Measurements from ENCODE around the gene GAPVD1. TPM values are rescaled to one million over a fixed set of nuclear protein-coding genes. Genes with fewer than 3 reads are reported as not detected.
A peak's percentile ranks its signal among the peaks of the same experiment; 100 is the strongest.
"Not testable (repeated sequence)": the region's sequence is repeated elsewhere in the genome, so short reads cannot be mapped to it uniquely, and the experiment has no call there.

The GAPVD1 gene
- total RNA-seq, 1 donor = 31.8 TPM

DNA sequence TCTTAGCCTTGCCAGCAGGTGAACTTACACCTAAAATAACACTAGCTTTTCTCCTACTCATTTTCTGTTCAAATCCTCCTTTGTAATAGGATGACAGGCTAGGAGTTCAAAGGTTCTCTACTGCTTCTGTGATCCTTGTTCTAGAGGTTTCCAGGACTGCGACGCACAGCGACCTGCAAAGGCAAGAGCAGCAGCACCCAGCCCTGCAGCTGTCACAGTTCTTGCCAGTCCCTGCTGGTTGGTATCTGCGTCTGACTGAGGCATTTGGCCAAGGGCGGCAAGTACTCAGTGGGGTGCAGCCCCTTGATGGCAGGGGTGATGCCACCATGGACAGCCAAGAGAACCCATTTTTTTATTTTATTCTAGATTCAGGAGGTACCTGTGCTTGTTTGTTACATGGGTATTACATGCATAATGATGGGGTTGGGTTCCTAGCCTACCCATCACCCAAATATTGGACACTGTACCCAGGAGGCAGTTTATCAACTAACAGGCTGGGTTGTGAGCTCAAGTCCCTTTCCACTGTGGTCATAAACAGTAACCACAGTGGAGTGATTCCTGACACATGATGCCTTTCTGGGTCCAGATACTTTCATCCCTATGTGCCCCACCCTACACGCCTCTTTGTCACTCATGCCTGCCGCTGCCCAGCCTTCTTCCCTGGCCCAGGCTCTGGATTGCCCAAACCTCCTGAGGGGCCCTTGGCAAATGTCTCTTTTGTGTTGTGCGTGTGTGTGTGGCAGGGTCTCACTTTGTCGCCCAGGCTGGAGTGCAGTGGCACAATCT lies 111.0 kb downstream of the GAPVD1 start:
- DNase-seq (ENCODE audit: low read depth in 2 of 3, low spot score in 2 of 3) = no peak

DNA sequence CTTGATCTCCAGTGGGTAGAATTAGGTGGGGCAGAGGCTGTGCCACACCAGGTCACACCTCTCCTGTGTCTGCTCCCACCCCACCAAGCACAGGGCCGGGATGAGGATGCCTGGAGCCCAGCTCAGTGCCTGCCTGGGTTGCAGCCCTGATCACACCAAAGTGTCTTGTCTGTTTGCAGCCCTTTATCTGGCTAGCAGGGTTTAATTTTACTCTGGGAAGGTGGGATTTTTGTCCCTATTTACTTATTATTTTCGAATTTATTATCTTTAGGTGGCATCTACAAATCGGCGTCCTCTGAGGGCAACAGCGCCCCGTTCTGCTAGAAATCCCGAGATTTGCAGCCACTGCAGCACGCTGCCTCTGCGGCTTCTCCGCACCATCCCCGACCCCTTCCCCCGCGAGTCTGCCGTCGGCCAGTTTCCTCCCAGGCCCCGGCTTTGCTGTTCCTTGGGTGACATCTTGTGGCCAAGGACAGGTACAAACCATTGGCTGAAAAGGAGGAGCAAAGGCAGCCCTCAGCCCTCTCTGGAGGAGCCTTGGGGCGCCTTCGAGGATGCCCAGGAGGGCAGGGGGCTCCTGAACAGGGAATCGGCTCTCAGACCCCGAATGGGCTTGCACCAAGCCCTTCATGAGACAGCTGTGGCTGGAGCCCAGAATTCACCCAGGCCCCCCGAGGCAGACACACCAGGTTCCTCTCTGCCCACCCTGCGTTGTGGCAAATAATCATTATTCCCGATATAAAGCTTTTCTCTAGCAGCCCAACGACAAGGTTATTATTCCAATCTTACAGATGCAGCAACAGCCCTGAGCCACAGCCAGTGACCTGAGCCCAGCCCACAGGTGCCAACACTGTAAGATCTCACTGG lies 113.0 kb downstream of the GAPVD1 start:
- peak; percentile 25 to 88 (median 76) for DNase-seq (ENCODE audit: low read depth in 2 of 3, low spot score in 2 of 3)

DNA sequence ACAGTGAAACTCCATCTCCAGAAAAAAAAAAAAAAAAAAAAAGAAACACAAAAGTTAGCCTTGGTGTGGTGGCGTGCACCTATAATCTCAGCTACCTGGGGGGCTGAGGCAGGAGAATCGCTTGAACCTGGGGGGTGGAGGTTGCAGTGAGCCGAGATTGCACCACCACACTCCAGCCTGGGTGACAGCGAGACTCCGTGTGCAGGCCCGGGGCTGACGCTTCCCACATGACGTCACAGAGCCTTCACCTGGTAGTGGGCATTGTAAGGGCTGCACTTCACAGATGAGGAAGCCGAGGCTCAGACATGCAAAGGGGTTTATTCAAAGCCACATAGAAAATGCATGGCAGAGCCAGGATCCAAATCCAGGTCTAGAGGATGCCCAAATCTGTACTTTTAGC lies 114.2 kb downstream of the GAPVD1 start:
- DNase-seq (ENCODE audit: low read depth in 2 of 3, low spot score in 2 of 3) = no peak

DNA sequence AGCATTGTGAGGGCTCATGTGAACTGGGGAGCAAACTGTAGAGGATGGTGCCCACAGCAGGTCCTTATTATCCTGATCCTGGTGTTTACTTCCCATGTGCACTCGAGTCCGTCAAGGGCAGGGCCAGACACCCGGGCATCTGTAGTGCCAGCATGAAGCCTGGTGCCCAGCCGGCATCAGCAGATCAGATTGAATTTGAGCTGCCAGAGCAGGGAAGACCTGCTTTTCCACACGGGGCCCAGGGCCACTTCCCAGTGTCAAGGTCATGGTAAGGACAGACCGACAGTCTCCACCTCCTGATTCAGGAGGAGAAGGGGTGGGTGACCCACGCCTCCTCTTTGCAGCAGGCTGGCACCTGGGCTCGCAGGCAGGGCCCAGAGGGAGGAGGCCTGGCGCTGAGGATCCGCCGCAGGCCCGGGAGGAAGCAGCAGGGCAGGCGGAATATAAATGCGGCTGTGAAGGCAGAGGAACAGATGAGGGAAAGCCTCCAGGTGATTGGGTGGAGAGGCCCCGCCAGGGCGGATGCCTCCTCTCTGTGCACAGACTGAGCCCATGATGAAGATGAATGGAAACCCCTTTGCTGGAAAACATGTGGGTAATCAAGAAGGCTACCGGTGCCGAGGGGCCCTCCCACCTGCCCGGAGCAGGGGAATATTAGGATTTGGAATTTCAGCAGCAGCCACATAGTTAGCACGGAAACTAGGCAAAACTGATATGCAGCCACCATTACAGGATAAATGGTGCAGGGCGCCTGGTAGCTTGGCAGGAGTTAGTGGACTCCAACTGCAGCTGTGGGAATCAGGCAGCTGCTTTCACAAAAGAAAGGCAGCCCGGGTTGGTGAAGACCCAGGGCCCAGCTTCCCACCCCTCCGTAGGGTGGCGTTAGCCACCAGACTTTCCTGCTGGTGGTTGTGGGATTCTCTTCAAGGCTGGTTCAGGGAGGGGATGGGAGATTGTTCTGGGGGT lies 114.9 kb downstream of the GAPVD1 start:
- no peak for DNase-seq (ENCODE audit: low read depth in 2 of 3, low spot score in 2 of 3)

DNA sequence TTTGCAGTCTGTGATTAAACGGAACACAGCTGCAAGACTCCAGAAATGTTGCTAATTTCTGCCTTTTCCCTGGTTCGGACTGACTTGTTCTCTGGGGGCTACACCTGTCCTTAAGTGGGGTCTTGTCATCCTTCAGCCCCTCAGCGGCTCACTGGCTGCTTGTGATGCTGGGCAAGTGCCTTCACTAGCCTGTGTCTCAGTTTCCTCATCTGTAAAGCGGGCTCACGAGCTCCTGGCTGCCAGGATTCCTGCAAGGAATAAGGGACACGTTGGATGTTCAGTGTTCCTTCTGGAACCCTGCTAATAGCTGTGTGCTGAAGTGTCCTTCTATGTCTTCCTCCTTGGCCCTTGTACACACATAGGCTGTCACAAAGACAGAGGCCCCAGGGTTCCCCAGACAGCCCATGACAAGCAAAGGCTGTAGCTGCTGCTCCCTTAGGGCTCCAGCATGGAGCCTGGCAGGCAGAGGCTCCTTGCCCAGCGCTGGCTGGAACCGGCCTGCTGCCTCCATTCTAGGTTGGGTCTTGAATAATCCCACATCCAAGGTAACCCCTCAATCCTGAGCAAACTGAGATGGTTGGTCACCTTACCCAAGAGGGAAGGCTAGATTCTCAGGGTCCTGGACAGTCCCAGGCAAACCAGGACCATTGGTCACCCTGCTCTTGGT lies 116.1 kb downstream of the GAPVD1 start:
- no peak for DNase-seq (ENCODE audit: low read depth in 2 of 3, low spot score in 2 of 3)

DNA sequence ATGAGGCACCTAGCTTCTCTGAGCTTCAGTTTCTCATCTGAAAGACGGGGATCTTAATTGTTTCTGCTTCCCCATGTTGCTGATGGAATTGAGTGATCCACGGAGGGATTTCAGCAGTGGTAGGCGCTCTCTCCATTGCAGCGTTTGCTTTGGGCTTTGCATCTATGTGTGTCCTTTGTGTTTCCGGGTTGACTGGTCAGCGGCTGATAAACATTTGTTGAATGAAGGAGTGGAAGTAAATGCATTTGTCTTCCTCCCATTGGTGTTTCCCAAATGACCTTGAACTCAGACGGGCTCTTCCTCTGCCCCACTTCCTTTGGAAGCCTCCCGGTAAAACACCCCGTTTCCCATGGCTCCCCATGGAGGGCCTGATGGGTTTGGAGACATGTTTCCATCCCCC lies 117.2 kb downstream of the GAPVD1 start:
- no peak for DNase-seq (ENCODE audit: low read depth in 2 of 3, low spot score in 2 of 3)

DNA sequence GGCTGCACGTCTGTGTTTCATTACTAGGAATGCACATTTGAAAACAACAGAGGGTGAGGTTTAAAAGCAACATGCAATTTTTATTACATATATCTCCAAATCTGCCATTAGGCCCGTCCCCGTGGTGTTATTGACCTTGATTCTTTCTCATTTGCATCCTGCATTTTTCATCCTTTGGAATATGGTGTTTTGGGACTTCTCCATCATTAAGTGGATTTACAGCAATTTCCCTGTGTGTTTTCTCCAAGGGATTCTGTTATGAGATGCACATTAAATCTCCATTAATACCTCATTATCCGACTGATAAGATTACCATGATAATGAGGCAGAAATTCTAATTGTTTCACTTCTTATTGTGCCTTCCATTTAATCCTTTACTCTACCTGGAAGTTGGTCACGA lies 117.6 kb downstream of the GAPVD1 start:
- no peak for DNase-seq (ENCODE audit: low read depth in 2 of 3, low spot score in 2 of 3)

DNA sequence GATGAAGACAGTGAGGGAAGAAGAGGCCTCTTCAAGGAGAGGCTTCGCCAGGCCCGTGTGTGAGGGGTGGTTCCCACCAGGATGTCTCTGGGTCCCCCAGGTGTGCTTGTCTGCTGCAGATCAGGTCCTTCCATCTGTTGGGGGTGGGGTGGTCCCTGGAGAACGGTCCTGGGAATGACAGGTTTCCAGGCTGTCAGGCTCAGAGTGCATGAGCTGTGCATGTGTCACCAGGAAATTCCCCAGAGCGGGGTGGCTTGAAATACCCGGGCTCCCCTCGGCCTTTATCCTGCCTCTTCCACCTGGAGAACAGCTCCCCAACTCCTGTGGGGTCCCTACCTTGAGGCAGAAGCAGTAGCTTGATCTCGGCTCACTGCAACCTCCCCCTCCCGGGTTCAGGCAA lies 118.8 kb downstream of the GAPVD1 start:
- no peak for DNase-seq (ENCODE audit: low read depth in 2 of 3, low spot score in 2 of 3)

DNA sequence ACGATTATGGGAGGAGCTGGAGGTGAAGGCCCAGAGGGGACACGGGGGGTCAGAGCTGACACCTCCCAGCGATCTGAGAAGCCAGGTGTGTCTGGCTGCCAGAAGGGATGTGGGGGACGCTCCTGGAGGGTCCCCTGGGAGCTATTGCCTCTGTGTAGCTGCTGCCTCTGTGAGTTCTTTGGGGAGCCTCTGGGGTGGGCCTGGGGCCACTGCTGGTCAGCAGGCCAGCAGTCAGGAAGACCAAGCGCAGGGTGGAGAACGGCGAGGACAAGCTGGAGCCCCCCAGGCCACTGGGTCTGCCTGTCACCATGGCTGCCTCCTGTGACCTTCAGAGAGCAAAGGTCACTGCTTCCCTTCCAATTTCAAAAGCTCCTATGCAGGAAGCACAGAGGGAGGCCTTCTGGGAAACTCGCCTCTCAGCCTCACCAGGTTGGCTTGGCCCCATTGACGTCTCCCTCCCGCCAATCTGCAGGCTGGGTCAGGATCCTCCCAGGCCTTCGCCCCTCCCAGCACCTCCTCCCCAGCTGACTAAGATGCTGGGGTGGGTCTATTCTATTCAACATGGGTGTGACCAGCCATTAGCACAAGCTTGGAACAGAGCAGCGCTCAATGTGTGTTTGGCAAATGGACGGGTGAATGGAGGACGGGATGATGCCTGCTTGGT lies 126.4 kb downstream of the GAPVD1 start:
- DNase-seq (ENCODE audit: low read depth in 2 of 3, low spot score in 2 of 3) = no peak

DNA sequence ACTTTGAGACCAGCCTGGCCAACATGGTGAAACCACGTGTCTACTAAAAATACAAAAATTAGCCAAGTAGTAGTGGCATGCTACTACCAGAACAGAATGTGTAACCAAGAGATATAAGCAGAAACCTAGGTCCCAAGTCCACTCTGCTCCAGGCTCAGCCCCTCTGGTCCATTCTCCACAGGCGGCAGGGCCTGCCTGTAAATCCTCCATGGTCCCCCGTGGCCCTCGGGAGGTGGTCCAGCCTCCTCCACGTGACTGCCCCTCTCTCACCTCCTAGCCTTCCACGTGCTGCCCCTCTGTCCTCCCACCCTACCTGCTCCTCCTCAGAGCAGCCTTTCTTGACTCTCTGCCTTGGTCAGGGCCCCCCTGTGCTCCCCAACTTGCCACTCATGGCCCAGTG lies 127.4 kb downstream of the GAPVD1 start:
- DNase-seq (ENCODE audit: low read depth in 2 of 3, low spot score in 2 of 3) = no peak

DNA sequence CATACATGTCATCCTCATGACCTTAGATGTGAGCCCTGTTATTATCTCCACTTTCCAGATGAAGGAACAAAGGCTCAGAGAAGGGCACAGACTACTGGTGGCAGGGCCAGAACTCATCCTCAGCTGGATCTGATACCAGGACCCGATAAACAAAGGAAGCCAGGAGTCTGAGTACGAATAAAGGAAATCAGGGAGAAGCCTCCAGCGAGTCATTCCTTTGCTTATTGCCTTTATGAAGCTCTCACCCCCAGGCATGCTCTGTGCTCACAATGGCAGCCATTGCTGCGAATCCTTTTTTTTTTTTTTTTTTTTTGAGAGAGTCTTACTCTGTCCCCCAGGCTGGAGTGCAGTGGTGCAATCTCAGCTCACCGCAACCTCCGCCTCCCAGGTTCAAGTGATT lies 130.1 kb downstream of the GAPVD1 start:
- no peak for DNase-seq (ENCODE audit: low read depth in 2 of 3, low spot score in 2 of 3)

DNA sequence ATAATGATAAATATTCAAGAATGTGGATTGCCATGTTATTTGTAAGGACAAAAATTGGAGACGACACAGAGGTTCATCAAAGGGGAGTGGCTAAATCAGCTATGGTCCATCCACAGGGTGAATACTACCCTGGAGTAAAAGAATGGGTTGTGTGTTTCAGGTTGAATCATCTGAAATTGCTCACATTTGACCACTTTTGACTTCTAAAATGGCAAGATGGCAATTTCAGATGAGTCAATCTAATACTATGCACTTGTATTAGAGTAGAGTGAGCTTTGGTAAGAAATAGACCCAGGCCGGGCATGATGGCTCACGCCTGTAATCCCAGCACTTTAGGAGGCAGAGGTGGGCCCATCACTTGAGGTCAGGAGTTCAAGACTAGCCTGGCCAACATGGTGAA lies 131.8 kb downstream of the GAPVD1 start:
- no peak for DNase-seq (ENCODE audit: low read depth in 2 of 3, low spot score in 2 of 3)

DNA sequence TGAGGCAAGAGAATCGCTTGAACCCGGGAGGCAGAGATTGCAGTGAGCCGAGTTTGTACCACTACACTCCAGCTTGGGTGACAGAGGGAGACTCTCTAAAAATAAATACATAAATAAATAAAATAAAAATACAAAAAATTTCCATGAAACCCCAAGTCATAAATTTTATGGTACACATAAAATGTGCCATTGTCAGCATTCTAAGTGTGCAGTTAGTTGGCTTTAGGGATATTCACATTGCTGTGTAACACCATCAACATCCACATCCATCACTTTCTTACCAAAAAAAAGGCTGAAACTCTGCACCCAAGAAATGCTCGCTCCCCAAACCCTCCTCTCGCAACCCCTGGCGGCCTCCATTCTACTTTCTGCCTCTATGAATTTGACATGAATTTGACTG lies 135.2 kb downstream of the GAPVD1 start:
- no peak for DNase-seq (ENCODE audit: low read depth in 2 of 3, low spot score in 2 of 3)

DNA sequence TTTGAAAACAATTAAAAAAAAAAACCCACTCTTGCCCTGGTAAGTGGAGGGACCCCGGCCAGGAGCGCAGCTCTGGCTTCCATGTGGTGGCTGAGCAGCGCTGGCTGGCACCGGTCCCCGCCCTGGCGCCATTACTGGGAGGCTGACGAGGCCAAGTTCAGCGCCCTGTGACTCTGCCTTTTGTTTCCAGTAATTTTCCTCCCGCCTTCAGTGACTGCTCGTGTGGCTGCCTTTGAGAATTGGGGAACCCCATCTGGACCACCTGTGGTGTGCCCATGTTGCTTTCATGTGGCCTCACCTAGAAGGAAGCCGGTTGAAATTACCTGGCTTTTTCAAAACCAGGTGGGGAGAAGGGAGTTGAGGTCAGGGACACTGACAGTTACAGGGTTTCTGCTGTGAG lies 136.1 kb downstream of the GAPVD1 start:
- no peak for DNase-seq (ENCODE audit: low read depth in 2 of 3, low spot score in 2 of 3)

DNA sequence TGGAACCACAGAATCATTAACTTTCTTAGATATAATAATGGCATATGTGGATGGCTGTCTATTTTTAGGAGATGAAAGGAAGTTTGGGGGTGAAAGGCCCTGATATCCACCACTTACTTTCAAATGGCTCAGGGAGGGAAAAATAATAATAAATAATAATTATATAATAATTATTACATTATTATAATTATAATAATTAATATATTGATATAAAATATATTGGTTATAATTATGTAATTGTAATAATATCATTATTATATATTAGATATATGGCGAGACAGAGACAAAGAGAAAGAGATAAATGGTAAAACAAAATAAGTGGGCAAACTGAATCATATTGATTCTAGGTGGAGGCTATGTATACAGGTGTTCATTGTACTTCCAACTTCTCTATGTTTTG lies 136.6 kb downstream of the GAPVD1 start:
- DNase-seq (ENCODE audit: low read depth in 2 of 3, low spot score in 2 of 3) = no peak

DNA sequence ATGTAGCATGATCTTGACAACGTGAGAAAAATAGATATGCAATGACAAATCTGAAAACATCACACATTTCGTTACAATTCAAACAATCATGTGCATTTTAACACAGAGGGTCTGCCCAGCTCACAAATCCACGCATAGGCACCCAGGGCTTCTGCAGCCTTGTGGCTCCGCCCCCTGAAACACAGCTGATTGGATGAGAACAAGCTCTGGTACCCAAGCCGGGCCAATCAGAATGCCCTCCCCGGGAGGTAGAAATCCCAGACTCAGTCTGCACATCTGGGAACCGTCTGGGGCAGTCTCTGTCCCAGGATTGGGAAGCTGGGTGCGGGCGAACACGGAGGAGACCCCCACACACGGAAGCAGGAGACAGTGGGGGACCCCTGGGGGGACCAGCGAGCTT lies 137.5 kb downstream of the GAPVD1 start:
- no peak for DNase-seq (ENCODE audit: low read depth in 2 of 3, low spot score in 2 of 3)

DNA sequence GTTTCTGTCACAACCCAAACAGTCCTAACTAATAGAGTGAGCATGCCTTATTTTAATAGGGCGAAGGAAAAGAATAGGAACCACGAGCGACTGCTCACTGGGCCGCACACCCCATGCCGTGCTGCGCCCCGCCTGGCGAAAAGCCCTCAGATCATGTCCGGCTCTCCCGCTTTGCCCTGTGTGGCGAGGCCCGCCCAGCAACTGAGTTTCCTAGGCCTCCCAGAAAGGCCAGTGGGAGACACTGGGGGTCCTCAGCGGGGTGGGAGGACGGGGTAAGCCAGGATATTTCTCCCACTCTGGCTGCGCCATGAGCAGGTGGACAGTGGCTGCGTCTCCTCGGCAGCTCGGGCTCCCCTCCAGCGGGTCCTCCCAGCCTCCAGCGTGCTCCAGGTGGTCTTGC lies 138.0 kb downstream of the GAPVD1 start:
- DNase-seq (ENCODE audit: low read depth in 2 of 3, low spot score in 2 of 3) = no peak

DNA sequence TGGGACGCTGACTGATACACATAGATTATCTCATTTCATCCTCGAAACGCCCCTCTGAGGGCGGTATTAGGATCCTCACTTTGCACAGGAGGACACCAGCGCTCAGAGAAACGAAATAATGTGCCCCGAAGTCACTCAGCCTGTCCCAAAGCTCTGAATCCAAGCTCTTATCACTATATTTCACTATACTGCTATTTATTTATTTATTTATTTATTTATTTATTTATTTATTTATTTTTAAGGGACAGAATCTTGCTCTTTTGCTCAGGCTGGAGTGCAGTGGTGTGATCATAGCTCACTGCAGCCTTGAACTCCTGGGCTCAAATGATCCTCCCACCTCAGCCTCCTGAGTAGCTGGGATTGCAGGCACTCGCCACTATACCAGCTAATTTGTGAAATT lies 138.6 kb downstream of the GAPVD1 start:
- not testable (repeated sequence) for DNase-seq (ENCODE audit: low read depth in 2 of 3, low spot score in 2 of 3)

DNA sequence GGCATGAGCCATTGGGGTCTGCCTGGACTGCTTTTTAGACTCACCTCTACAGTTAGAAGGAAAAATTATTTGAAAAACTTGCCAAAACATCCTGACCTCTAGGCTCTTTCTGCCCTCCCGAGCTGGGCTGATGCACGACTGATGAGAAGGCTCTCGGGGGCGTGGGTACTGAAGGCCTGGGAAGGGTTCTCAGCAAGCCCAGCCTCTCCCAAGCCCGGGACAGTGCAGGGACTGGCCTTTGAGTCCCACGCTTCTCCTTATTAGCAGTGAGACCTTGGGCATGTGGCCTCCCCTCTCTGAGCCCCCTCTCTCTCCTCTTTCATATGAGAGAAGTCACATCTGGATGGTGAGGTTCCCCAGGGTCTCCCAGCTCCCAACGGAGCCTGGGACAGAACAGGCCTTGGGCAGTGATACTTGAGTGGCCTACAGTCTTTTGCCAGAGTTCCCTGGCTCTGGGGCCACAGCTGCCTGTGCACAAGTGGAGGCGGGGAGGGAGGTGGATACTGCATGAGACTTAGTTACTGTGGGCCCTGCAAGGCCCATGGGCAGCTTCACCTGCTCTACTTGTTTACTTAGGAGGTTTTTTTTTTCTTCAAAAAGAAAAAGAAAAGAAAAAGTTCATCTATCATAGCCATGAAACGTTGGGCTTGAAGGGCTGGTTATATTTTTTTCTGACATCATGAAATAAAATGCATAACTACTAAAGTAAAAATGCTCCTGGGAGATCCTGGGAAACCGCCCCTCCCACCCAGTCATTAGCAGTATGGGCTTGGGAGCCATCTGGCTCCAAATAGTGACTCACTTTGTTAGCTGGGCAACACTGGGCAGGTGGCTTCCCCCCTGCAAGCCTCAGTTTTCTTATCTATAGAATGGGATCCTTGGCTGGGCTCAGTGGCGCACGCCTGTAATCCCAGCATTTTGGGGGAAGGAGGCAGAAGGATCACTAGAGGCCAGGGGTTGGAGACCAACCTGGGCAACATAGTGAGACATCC lies 139.4 kb downstream of the GAPVD1 start:
- no peak for DNase-seq (ENCODE audit: low read depth in 2 of 3, low spot score in 2 of 3)
